Stimulated activated CD8-positive, alpha-beta memory T cell treated with anti-CD3 and anti-CD28 coated beads, Interleukin-4, amount 100 ng/mL, for 4 hours (primary cell): Measurements from ENCODE around the gene PPRC1.
"Not testable (repeated sequence)": the region's sequence is repeated elsewhere in the genome, so short reads cannot be mapped to it uniquely, and the experiment has no call there.

Experiments used
- DNase-seq, 2 donors: peaks; one replicate each; pipeline ENCODE4 v3.0.0-alpha.2; 2020; ENCODE audit warnings: low read depth in 2 of 2, low spot score in 1 of 2

The PPRC1 gene

DNA sequence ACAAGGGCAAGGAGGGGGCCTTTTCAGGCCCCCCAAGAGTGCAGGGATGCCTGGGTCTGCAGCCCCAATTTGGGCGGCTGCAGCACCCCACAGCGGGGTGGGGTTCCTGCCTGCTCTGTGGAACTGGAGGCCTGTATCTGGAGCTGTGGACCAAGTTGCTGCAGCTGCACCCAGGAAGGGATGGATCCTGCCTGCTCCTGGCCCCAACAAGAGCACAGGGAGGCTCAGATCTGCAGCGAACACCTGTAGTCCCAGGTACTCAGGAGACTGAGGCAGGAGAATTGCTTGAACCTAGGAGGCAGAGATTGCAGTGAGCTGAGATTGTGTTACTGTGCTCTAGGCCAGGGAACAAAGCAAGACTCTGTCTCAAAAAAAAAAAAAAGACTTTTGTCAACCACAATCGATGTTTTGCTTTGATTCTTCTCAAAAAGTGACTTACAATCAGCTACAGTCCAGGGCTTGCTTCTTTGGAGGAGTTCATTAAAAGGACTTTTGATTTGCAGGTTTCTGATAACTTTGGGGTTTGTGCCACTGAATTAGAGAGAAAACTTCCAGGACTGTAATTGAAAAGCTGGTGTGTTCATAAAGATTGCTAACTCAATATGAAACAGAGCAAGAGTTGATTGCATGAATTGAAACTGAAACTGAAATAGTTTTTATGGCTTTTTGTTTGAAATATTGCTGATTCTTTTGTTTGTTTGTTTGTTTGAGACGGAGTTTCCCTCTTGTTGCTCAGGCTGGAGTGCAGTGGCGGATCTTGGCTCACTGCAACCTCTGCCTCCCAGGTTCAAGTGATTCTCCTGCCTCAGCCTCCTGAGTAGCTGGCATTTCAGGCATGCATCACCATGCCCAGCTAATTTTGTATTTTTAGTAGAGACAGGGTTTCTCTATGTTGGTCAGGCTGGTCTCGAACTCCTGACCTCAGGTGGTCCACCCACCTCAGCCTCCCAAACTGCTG lies 56.4 kb downstream of the PPRC1 start:
- not testable (repeated sequence) for DNase-seq

GRCh38 chr10:102191956-102192355 lies 59.1 kb downstream of the PPRC1 start:
- no peak for DNase-seq

GRCh38 chr10:102195296-102195870 lies 62.5 kb downstream of the PPRC1 start:
- DNase-seq, result no peak

DNA sequence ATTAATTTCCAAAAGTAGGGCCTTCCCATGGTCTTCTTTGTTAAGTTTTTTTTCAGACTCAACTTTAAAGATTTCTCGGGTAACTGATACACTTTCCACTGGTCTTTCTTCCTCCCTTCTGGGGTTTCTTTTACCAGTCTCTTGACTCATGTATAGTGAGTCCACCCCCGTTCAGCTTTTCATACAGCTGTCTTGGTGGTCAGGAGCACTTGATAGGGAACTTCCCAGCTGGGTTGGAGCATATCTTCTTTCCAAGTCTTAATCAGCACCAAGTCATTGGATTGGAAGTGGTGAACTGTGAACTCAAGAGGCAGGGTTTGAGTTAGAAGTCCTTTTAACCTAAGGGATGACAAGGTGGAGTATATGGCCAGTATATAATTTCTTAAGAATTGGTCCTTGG lies 64.1 kb downstream of the PPRC1 start:
- no peak for DNase-seq

- no peak for DNase-seq
These were observed 65.2 kb downstream of the PPRC1 start for GRCh38 chr10:102198027-102198426.
